WTC11 (cell line): ENCODE measurements around the gene CFAP77.

Experiments
- CBFB ChIP-seq: sonication (generic); formaldehyde crosslinking; IDR thresholded peaks from 2 replicates; pipeline ENCODE4 v1.8.1; 2022; ENCODE audit warnings: mild to moderate bottlenecking, low read depth, missing genetic modification reagents
- ESRRA ChIP-seq: sonication (generic); formaldehyde crosslinking; IDR thresholded peaks from 2 replicates; pipeline ENCODE4 v1.8.1; 2022; ENCODE audit warnings: mild to moderate bottlenecking, missing genetic modification reagents, borderline replicate concordance
- JUN ChIP-seq: sonication (generic); formaldehyde crosslinking; IDR thresholded peaks from 2 replicates; pipeline ENCODE4 v1.8.0; 2023; ENCODE audit warnings: mild to moderate bottlenecking, missing genetic modification reagents
- NR2C2 ChIP-seq: sonication (generic); formaldehyde crosslinking; IDR thresholded peaks from 2 replicates; pipeline ENCODE4 v1.8.0; 2022; ENCODE audit warnings: mild to moderate bottlenecking, missing genetic modification reagents
- USF2 ChIP-seq: sonication (generic); formaldehyde crosslinking; IDR thresholded peaks from 2 replicates; pipeline ENCODE4 v1.8.1; 2023; ENCODE audit warnings: mild to moderate bottlenecking, missing genetic modification reagents, moderate library complexity
- TF ChIP-seq, protein P1 (sequence below): sonication (generic); formaldehyde crosslinking; IDR thresholded peaks from 2 replicates; pipeline ENCODE4 v1.8.1; 2022; ENCODE audit warnings: low read depth, mild to moderate bottlenecking, moderate library complexity, missing genetic modification reagents, borderline replicate concordance
- TF ChIP-seq, protein P2 (sequence below): fragments of 200-600 bp; IDR thresholded peaks from 2 replicates; pipeline ENCODE4 v1.8.0; 2022; ENCODE audit warnings: antibody characterized with exemption

GRCh38 chr9:132457504-132458236 lies 47.7 kb downstream of the CFAP77 start:
- TF ChIP-seq NR2C2 (CRISPR knock-in tag) (no peak), JUN (CRISPR knock-in tag) (no peak), ESRRA (CRISPR knock-in tag) (no peak), USF2 (no peak), CBFB (no peak)
- TF ChIP-seq, protein P1, sequence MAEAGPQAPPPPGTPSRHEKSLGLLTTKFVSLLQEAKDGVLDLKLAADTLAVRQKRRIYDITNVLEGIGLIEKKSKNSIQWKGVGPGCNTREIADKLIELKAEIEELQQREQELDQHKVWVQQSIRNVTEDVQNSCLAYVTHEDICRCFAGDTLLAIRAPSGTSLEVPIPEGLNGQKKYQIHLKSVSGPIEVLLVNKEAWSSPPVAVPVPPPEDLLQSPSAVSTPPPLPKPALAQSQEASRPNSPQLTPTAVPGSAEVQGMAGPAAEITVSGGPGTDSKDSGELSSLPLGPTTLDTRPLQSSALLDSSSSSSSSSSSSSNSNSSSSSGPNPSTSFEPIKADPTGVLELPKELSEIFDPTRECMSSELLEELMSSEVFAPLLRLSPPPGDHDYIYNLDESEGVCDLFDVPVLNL (CRISPR knock-in tag), result no peak
- TF ChIP-seq, protein P2, sequence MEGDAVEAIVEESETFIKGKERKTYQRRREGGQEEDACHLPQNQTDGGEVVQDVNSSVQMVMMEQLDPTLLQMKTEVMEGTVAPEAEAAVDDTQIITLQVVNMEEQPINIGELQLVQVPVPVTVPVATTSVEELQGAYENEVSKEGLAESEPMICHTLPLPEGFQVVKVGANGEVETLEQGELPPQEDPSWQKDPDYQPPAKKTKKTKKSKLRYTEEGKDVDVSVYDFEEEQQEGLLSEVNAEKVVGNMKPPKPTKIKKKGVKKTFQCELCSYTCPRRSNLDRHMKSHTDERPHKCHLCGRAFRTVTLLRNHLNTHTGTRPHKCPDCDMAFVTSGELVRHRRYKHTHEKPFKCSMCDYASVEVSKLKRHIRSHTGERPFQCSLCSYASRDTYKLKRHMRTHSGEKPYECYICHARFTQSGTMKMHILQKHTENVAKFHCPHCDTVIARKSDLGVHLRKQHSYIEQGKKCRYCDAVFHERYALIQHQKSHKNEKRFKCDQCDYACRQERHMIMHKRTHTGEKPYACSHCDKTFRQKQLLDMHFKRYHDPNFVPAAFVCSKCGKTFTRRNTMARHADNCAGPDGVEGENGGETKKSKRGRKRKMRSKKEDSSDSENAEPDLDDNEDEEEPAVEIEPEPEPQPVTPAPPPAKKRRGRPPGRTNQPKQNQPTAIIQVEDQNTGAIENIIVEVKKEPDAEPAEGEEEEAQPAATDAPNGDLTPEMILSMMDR, result no peak
